ENCODE measurements around the gene COL15A1.

COL15A1 gene

DNA sequence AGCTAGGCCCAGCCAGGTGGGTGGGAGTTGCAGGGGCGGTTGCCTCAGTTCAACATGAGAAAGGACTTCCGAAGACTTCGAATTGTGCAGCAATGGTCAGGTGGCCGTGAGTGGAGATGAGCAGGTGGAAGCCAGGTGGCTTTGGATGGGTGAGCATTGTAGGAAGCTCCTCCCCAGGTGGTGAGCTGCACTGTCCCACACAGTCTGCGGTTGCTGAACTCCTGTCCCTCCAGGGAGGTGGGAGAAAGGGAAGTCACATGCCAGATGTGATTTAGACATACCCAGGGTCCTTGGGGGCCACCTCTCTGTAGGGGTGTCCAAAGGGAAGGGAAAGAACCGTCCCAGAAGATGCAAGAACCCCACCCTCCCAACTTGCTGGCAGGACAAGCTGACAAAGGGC lies 30.4 kb downstream of the COL15A1 start:
- no peak for DNase-seq

DNA sequence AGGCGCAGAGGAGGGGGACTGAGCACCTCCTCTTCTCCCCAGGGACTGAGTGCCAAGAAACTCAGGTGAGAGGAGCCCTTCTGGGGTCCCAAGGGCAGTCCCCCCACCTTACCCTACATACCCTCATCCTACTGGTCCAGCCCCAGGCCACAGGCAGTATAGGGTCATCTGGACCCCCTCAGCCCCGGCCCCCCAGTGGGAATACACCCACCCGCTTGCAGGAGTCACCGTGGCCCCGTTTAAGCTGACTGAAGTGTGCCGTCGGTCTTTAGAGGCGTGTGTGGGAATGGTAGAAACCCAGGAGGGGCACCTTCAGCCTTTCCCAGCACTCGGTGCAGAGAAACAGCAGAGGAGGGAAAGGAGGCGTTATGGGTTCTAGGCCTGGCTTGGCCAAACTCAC lies 30.8 kb downstream of the COL15A1 start:
- DNase-seq = no peak

DNA sequence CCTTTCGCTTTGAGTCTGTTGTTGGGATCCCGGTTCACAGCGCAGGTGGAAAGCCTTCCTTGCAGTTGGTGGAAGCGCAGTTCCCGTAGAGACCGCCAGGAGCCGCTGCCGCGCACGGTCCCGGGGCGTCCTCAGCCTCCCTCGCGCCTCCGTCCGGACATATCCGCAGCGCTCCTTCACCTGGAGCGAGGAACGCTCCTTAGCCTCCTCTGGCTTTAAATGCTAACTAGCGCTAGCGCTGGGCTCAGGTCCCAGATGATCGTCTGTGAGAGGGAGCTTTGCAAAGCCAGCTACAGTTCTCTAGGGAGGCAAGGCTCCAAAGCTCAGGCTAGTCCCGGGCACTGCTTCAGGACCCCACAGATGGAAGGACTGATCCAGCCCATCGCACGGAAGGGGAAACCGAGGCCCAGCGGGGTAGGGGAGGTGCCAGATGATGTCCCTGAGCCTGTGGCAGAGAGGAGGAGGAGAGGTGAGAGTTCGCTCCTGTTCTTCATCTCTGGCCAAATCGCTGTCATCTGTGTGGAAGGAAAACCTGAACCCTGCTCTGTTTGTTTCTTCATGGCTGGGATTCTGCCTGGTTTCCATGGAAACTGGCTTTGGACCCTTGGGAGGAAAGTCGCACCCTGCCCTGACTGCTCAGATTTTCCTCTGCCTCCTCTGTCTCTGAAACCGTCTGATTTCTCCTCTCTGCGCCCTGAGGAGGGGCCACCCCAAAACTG lies 31.4 kb downstream of the COL15A1 start:
- DNase-seq = peak; percentile 28

DNA sequence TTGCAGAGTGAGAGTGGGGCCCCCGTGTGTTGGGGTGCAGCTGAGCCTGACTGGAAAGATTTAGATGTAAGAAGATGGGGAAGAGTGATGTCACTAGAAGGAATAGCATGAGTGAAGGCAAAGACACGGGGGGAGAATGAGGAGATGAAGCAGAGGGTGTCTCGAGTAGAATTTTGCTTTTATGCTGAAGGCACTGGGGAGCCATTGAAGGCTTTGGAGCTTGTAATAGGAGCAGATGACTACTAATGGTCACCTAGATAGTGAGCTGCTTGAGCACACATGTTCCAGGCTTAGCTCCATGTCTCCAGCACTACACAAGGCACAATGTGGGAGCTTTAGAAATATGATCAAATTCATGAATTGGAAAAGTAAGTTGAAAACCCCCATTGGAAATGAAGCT lies 32.1 kb downstream of the COL15A1 start:
- DNase-seq = no peak

DNA sequence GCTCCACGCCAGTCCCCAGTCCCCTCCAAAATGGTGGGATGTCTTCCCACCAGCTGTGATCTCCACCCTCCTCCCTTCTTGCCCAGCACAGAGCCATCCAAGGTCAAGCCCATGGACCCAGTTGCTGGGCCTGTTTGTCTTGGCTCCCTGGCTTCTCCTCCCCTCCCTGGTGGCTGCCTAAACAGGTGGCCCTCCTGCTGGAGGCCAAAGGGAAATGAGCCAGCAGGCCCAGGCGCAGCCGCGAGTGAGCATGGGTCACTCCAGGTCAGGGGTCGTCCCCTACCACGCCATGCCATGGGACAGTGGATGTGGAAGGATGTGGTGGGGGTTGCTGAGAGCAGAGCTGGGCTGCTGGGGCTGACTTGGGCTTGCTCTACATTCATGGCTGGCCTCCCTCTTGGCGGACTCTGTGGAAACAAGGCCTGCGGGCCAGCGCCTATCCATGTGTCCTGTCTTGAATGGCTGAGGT lies 33.6 kb downstream of the COL15A1 start:
- DNase-seq = no peak

DNA sequence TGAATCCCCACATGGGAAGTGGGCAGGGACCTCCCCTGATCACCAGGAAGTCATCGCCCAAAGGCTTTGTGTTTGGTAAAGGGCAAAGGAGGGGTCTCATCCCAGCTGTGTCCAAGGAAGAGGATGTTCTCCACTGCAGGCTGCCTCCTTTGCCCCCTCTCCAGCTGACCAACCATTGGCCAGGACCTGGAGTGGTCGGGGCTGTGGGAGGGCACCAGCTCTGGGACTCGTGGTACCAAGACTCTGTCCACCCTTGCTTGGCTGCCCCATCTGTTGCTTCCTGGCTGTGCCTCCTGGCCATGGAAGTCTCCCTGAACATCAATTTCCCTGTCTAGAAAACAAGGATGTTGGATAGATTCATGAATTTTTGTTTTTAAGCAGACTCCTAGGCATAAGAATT lies 34.1 kb downstream of the COL15A1 start:
- DNase-seq = no peak

DNA sequence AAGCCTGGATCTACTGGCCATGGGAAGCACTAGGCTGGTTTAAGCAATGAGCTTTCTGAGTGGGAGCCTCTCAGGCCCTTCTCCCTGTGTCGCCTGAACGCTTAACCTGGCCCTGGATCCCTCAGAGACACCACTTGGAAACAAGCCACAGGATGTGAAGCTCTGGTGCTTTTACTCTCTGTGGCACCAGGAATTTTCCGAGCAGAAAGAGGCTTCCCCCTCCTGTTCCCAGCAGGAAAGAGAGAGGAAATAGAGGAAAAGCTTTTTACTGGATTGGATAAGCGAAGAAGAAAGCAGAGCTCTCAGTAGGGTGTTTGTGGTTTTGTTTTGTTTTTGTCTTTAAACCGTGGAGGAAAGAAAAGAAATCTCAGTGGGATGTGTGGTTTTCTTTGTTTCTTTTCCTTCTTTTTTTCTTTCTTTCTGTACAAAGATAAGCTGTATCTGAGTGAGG lies 34.5 kb downstream of the COL15A1 start:
- no peak for DNase-seq

DNA sequence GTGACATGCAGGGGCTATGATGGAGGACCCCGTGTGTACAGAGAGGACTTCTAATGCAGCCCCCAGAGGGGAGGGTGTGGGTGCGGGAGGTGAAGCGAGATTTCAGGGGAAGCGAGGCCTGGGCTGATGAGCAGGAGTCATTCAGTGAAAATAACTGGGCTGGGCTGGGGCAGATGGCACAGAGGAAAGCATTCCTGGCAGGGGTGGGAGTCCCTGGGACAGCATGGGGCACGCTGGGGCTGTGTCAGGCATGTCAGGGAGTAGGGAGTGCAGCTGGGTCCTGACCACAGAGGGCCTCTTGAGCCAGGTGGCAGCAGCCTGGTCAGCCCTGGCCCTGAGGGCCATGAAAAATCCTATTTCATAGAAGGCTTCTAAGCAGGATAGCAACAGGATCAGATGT lies 36.6 kb downstream of the COL15A1 start:
- no peak for DNase-seq

DNA sequence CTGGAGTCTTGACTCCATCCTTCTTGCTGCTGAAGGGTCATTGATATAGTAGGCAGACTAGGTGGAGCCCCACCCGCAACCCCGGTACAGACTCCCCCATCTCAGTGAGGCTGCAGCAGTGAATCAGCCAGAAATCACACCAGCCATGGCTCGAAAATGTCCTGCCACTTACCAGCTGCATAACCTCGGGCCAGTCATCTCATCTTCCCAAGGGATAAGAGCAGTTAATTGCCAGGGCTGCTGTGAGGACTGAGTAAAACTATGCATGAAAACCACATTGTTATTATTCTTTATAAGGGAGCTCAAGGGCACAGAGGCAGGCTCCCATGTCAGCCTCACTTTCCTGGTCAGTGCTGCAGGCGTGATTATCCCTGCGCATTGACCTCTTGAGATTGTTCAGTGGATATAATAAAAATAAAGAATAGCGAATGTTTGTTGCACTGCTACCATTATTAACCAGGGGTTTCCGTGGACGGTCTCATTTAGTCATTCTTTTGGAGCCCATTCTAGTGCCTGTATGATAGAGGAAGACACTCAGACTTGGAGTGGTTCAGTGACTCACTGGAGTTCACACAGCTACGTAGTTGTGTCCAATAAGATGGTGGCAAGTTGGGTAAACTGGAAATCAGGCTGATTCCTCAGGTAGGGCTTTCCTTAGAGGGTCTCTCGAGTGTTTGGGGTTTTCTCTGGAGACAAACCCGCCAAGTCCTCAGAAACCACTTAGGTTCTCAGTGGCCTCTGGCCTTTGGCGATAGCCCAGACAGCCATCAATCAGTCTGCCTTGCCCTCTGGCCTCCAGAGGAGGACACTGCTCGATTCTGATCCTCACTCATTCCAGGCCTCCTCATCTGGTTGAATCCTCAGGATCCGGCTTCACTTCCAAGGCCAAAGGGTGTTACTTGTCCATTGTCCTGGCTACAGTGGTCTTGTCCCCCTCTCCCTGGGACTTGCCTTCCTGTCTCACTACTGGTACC lies 39.9 kb downstream of the COL15A1 start:
- DNase-seq = no peak

DNA sequence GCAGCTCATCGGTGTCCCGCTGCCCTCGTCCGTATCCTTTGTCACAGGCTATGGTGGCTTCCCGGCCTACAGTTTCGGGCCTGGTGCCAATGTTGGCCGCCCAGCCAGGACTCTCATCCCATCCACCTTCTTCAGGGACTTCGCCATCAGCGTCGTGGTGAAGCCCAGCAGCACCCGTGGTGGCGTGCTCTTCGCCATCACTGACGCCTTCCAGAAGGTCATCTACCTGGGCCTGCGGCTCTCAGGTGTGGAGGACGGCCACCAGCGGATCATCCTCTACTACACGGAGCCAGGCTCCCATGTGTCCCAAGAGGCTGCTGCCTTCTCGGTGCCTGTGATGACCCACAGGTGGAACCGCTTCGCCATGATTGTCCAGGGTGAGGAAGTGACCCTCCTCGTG lies 41.9 kb downstream of the COL15A1 start:
- no peak for DNase-seq

DNA sequence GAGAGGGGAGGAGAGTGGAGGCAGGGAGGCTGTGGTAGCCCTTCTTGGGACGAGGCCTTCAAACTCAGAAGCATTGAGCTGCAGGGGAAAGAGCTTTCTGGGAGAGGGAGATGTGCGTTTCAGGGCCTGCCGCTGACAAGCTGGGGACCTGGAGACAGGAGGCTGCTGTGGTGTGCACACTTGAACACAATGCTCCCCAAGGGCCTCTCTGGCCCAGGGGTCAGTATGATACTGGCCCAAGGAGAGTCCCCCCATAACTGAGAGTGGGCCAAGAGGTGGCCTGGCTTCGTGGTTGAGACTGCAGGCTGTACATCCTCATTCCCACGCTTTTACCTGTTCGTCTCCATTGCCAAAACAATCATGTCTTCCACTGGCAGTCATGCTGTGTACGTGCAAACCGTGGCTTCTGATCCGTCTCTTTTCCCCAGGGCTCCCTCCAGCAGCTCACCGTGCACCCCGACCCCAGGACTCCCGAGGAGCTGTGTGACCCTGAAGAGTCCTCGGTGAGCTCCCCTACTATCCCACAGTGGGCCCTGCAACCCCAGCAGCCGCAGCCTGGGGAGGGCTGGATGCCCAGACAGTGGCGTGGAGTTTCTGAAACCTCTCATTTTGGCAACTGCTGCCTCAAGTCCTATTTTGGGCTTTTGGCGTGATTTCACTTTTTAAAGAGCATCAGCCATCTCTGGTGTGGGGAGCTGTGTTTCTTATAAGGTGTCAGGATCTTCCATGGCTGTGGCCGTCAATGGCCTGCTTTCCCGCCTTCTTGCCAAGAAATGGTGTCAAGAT lies 43.4 kb downstream of the COL15A1 start:
- DNase-seq = no peak

DNA sequence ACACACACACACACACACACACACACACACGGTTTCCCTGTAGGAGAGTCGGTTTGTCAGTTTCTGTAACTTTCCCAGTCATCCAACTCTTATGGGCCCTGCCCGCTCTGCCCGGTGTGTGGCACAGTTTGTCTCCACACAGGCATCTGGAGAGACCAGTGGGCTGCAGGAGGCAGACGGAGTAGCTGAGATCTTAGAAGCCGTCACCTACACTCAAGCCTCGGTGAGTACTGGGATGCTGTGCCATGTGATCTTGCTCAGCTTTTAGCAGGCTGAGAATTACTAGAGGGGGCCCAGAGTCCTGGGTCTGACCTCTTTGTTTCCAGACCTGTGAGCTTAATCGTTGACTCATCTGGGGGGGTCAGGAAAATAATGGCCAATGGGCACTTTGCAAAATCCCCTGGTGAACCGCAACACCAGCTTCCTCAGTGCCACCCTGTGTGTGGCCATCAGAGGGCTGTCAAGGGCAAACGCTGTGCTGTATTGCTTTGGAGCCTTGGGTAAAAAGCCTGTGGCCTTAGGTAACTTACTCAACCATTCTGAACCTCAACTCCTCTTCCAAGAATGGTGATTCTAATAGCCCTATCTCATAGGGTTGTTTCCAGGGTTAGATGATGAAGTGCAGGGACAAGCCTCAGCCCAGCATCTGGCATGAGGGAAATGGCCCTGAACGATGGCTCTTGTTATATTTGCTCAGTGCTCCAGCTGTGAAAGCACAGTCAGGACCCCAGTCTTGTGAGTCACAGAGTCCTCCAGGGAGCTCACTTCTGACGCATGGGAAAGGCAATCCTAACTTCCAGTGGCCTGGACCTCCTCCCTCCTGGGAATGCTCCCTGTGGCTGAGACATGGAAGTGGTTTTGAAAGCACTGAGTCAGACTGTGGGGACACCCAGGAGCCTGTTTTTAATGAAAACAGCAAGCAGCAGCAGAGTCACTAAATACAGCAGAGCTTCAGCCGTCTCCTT lies 45.6 kb downstream of the COL15A1 start:
- DNase-seq = no peak

DNA sequence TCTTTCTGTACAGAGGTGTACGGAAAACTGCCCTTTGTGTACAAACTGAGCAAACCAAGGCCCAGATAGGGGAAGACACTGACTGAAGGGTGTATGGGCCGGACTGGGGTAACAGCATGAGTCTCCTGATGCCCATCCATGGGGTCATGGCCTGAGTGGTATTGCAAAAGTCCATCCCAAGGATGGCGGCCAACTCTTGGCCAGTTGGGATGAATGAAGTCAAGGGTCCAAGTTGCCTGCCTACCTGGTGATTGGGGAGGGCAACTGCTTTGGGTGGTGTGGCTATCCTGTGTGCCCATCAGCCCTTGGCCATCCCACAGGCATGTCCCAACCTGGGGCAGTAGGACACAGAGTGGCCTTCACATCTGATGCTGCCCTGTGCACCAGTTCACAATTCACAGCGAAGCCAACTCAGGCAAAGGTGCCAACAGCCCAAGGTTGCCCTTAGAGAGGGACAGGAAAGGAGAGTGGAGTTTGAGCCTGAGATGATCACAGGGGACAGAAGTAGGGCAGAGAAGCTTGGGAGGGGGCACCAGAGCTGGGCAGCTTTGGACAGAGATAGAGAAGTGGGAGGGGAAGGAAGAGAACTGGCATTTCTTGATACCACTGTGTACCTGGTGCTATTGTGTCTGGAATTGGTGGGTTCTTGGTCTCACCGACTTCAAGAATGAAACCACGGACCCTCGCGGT lies 46.6 kb downstream of the COL15A1 start:
- no peak for DNase-seq

DNA sequence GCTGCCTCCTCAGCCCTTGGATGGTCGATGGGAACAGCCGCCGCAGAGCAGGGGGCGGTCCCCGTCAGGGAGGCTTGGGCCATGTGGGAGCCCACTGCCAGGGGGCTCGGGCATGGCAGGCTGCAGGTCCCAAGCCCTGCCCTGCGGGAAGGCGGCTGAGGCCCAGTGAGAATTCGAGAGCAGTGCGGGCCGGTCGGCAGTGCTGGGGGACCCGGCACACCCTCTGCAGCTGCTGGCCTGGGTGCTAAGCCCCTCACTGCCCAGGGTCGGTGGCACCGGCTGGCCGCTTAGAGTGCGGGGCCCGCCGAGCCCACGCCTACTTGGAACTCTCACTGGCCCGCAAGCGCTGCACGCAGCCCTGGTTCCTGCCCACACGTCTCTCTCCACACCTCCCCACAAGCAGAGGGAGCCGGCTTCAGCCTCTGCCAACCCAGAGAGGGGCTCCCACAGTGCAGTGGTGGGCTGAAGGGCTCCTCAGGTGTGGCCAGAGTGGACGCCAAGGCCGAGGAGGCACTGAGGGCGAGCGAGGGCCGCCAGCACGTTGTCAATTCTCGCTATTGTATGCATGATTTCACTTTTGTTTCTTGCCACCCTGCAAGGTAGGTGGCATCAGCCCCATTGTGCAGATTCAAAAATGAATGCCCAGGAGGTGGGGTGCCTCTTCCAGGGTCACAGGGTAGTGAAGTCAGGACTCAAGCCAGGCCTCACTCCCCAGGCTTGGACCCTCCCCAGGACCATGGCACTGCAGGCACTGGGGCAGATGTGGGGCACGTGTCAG lies 48.6 kb downstream of the COL15A1 start:
- no peak for DNase-seq

DNA sequence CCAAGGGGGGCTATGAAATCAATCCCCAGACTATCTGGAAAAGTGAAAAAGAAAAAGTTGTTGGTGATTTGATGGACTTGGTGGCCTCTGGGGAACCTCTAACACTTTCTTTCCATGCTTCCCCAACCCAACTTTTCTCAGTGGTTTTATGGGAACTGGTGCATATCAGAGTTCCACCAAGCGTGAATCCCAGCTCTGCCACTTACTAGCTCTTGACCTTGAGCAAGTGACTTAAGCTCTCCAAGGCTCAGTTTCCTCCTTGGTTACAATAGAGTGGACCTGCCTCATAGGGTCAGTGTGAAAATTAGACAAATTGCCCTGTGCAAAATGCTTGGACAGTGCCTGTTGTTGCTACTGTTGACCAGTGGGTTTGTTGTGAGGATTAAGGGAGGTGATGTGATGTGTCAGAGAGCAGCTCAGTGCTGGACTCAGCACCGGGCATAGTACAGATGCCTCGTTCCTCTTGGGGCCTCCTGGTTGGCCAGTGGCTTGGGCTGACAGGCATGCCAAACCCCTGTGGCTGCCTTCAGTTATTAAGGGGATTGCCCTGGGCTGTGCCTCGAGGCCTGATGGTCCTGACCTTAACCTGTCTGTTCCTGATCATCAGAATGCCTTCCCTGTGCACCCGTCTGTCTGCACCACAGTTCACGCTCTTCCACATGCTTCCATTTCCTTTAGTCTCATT lies 49.3 kb downstream of the COL15A1 start:
- no peak for DNase-seq

DNA sequence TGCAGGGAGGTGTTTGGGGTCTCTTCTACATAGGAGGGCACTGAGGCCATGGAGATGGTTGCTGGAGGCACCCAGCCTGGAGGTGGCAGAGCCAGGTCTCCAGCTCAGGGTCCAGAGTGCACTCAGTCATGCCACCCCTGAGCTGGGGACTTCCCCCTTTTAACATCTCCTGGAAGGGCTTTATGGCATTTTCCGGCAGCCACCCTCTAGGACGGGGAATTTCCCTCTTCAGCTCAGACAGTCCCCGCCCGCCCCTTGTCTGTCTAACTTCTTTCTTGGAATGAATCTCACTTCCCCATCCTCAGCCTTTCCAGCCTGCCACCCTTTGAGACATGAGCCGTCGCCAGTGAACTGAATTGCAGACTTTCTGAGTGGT lies 49.9 kb downstream of the COL15A1 start:
- DNase-seq = no peak

DNA sequence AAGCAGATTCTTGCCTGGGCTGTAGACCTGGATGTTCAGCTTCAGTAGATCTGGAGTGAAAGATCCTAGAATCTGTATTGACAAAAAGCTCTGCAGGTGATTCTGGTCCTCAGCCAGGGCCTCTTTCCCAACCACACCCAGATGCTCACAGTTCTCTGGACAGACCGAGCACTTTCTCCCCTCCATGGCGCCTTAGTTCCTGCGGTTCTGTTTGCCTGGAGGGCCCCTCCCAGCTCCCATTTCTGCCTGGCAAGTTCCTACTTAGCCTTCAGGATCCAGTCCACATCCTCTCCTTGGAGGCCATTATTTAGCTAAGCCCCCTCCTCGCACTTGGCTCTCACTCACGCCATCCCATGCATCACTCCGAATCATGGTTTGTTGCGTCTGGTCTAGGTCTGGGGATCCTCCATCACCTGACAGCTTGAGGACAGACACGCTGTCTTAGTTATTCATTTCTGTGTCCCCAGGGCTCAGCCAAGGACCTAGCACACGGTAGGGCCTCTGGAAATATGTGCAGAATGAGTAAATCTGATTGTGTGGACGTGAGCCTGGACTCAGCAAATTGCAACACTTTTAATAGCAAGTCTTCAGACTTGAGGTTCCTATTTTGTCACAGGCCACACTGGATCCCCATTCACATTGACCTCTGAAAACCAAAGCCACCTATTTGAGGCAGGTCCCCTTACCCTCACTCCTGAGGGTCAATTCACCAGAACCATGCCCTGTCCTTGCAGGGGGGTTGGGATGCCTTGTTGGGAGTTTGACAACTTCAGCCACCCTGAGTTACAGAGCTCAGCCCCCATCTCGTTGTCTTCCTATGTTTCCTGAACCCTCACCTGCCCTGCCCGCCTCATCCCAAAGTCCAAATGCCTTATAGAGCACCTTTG lies 50.7 kb downstream of the COL15A1 start:
- DNase-seq = no peak

DNA sequence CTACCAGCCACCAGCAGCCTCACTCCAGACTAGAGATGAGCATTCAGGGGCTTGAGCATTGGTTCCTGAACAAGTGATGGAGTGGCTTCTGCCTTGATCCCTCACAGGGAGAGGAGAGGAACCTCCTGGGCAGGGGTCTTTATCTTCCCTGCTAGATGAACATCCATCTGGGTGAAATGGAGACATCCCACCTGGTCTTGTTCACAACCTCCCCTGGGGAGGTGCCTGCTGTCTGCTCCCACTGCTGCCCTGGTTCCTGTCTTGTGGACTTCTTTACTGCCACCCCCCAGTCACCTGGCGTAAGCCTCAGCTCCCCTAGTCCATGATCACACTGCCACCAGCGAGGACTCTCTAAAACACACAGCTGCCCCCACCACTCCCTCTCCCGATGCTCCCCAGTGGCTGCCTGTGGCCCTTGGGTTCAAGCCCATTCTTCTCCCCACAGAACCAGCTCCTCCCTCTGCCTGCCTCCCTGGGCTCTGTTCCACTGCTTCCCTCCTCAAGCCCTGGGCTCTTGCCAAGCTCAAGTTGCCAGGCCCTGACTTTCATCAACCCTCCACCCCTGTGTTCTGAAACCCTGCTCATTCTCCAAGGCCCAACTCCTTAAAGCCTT lies 51.5 kb downstream of the COL15A1 start:
- DNase-seq = no peak

Data from GDM1 (cell line).